ENCODE measurements around the gene FRS2.

- no peak for TF ChIP-seq CTCF (IDR thresholded peaks at IDR 0.05; ENCODE audit: low read length)
- TF ChIP-seq EZH2phosphoT487 (IDR thresholded peaks at IDR 0.05; ENCODE audit: low read length), result no peak
- TF ChIP-seq EZH2 (optimal IDR thresholded peaks at IDR 0.05; ENCODE audit: low read depth, low read length), result no peak
Measured at GRCh38 chr12:69471076-69471430, 865 bp downstream of the FRS2 start.

Measured in MM.1S (cell line).